Inflammatory macrophage treated with lipopolysaccharide for 4 hours (primary cell): Measurements from ENCODE around the gene SRRM3.
"Not testable (repeated sequence)": the region's sequence is repeated elsewhere in the genome, so short reads cannot be mapped to it uniquely, and the experiment has no call there.

Experiments used
- DNase-seq: peaks from one replicate; pipeline ENCODE4 v3.0.0-alpha.2; 2020

SRRM3 gene

GRCh38 chr7:76189276-76189675, 12.4 kb upstream of the SRRM3 start:
- no peak for DNase-seq

GRCh38 chr7:76191783-76192240, 9.9 kb upstream of the SRRM3 start:
- DNase-seq, result peak; percentile 15

- DNase-seq, result no peak
These were observed 8.2 kb upstream of the SRRM3 start for GRCh38 chr7:76193466-76193865.

GRCh38 chr7:76193883-76194282, 7.8 kb upstream of the SRRM3 start:
- no peak for DNase-seq

GRCh38 chr7:76196786-76197185, 4.9 kb upstream of the SRRM3 start:
- DNase-seq, result no peak

GRCh38 chr7:76198202-76198601, 3.5 kb upstream of the SRRM3 start:
- DNase-seq, result no peak

GRCh38 chr7:76202666-76203030, 952 bp downstream of the SRRM3 start:
- no peak for DNase-seq

- no peak for DNase-seq
These were observed 2.5 kb downstream of the SRRM3 start for GRCh38 chr7:76204147-76204546.

GRCh38 chr7:76206633-76207032, 4.9 kb downstream of the SRRM3 start:
- DNase-seq, result no peak

GRCh38 chr7:76209310-76209709, 7.6 kb downstream of the SRRM3 start:
- no peak for DNase-seq

- no peak for DNase-seq
These were observed 9.5 kb downstream of the SRRM3 start for GRCh38 chr7:76211216-76211615.

GRCh38 chr7:76215349-76215748, 13.7 kb downstream of the SRRM3 start:
- not testable (repeated sequence) for DNase-seq

- DNase-seq, result no peak
These were observed 14.8 kb downstream of the SRRM3 start for GRCh38 chr7:76216381-76217082.

GRCh38 chr7:76217942-76218566, 16.4 kb downstream of the SRRM3 start:
- DNase-seq, result no peak

GRCh38 chr7:76220185-76221057, 18.7 kb downstream of the SRRM3 start:
- no peak for DNase-seq

- DNase-seq, result no peak
These were observed 20.6 kb downstream of the SRRM3 start for GRCh38 chr7:76222333-76222732.

- DNase-seq, result no peak
These were observed 21.1 kb downstream of the SRRM3 start for GRCh38 chr7:76222839-76223238.

GRCh38 chr7:76223286-76223972, 21.7 kb downstream of the SRRM3 start:
- no peak for DNase-seq

GRCh38 chr7:76224695-76225094, 23.0 kb downstream of the SRRM3 start:
- DNase-seq, result no peak

- peak; percentile 8 for DNase-seq
These were observed 23.7 kb downstream of the SRRM3 start for GRCh38 chr7:76225379-76225778.

- no peak for DNase-seq
These were observed 24.3 kb downstream of the SRRM3 start for GRCh38 chr7:76225951-76226350.

GRCh38 chr7:76226878-76227423, 25.3 kb downstream of the SRRM3 start:
- not testable (repeated sequence) for DNase-seq

- no peak for DNase-seq
These were observed 28.5 kb downstream of the SRRM3 start for GRCh38 chr7:76230214-76230613.
